Activated T-helper 17 cell treated with anti-CD3 and anti-CD28 coated beads, Interleukin-2, amount 50 U/mL, for 72 hours (primary cell): ENCODE data around the gene CLMN. TPM values are rescaled to one million over a fixed set of nuclear protein-coding genes. Genes with fewer than 3 reads are reported as not detected.

Experiments used
- ATAC-seq: fragments of 150-1000 bp; cut with Tn5 transposase; replicated peaks from 2 replicates; pipeline ENCODE4 v1.10.0; 2021; ENCODE audit warnings: mild to moderate bottlenecking, moderate library complexity
- H3K27ac Mint-ChIP-seq: one replicate; pipeline ENCODE4 v1.8.0; 2022; ENCODE audit warnings: mixed read lengths
- H3K27me3 Mint-ChIP-seq: one replicate; pipeline ENCODE4 v1.8.0; 2022; ENCODE audit warnings: mixed read lengths
- H3K36me3 Mint-ChIP-seq: one replicate; pipeline ENCODE4 v1.8.0; 2022; ENCODE audit warnings: low read depth, mild to moderate bottlenecking, mixed read lengths
- H3K4me1 Mint-ChIP-seq: one replicate; pipeline ENCODE4 v1.8.0; 2022; ENCODE audit warnings: mixed read lengths
- H3K4me3 Mint-ChIP-seq: one replicate; pipeline ENCODE4 v1.8.0; 2022; ENCODE audit warnings: mild to moderate bottlenecking, mixed read lengths
- H3K9me3 Mint-ChIP-seq: one replicate; pipeline ENCODE4 v1.8.0; 2022; ENCODE audit warnings: mixed read lengths
- total RNA-seq, 2 donors: library from RNA; stranded (reverse); gene quantifications; one replicate each; pipeline ENCODE4 v1.2.3, GENCODE V29; 2022

CLMN gene
- total RNA-seq, 2 donors from 2014 or later: 0.95 to 5.3 TPM

- Mint-ChIP-seq H3K27me3 (no peaks in the 10 kb centered on the region), H3K4me1 (no peaks in the 10 kb centered on the region), H3K36me3 (no peaks in the 10 kb centered on the region), H3K9me3 (peaks cover 9% of the 10 kb centered on the region), H3K27ac (no peak overlapping the region), H3K4me3 (no peak overlapping the region)
- ATAC-seq: no peak
Measured at GRCh38 chr14:95165517-95165916, 154.2 kb downstream of the CLMN start.

- no peak overlapping the region for H3K27ac Mint-ChIP-seq
- no peaks in the 10 kb centered on the region for H3K4me1 Mint-ChIP-seq
- H3K9me3 Mint-ChIP-seq: peaks cover 9% of the 10 kb centered on the region
- no peaks in the 10 kb centered on the region for H3K36me3 Mint-ChIP-seq
- no peaks in the 10 kb centered on the region for H3K27me3 Mint-ChIP-seq
- ATAC-seq: no peak
- no peak overlapping the region for H3K4me3 Mint-ChIP-seq
Measured at GRCh38 chr14:95164506-95164905, 155.2 kb downstream of the CLMN start.

- Mint-ChIP-seq H3K27ac (no peak overlapping the region), H3K27me3 (no peaks in the 10 kb centered on the region), H3K36me3 (no peaks in the 10 kb centered on the region), H3K9me3 (peaks cover 9% of the 10 kb centered on the region), H3K4me1 (no peaks in the 10 kb centered on the region), H3K4me3 (no peak overlapping the region)
- no peak for ATAC-seq
Measured at GRCh38 chr14:95163666-95164065, 156.0 kb downstream of the CLMN start.

GRCh38 chr14:95163132-95163531 lies 156.6 kb downstream of the CLMN start:
- H3K9me3 Mint-ChIP-seq: peaks cover 9% of the 10 kb centered on the region
- H3K36me3 Mint-ChIP-seq: no peaks in the 10 kb centered on the region
- no peak overlapping the region for H3K27ac Mint-ChIP-seq
- no peak for ATAC-seq
- H3K27me3 Mint-ChIP-seq: no peaks in the 10 kb centered on the region
- peaks cover under 1% of the 10 kb centered on the region for H3K4me1 Mint-ChIP-seq
- no peak overlapping the region for H3K4me3 Mint-ChIP-seq

GRCh38 chr14:95162641-95163040 lies 157.1 kb downstream of the CLMN start:
- H3K36me3 Mint-ChIP-seq: no peaks in the 10 kb centered on the region
- H3K4me1 Mint-ChIP-seq: peaks cover 3% of the 10 kb centered on the region
- H3K27ac Mint-ChIP-seq: no peak overlapping the region
- peaks cover 9% of the 10 kb centered on the region for H3K9me3 Mint-ChIP-seq
- no peak for ATAC-seq
- H3K27me3 Mint-ChIP-seq: no peaks in the 10 kb centered on the region
- no peak overlapping the region for H3K4me3 Mint-ChIP-seq

GRCh38 chr14:95157327-95158189 lies 162.2 kb downstream of the CLMN start, which contains the start of gene DICER1:
DICER1 (minus strand) TSS chr14:95157529; CDS start chr14:95133458, 24,071 bp downstream.
- H3K36me3 Mint-ChIP-seq: no peaks in the 10 kb centered on the region
- H3K27ac Mint-ChIP-seq: peak within 1 kb of the TSS; percentile 95
- H3K4me1 Mint-ChIP-seq: peaks cover 27% of the 10 kb centered on the region
- no peaks in the 10 kb centered on the region for H3K27me3 Mint-ChIP-seq
- no peaks in the 10 kb centered on the region for H3K9me3 Mint-ChIP-seq
- ATAC-seq: peak; percentile 87
- peak within 1 kb of the TSS; percentile 91 for H3K4me3 Mint-ChIP-seq

- no peak overlapping the region for H3K27ac Mint-ChIP-seq
- no peaks in the 10 kb centered on the region for H3K9me3 Mint-ChIP-seq
- no peaks in the 10 kb centered on the region for H3K27me3 Mint-ChIP-seq
- no peaks in the 10 kb centered on the region for H3K36me3 Mint-ChIP-seq
- H3K4me3 Mint-ChIP-seq: peak overlapping the region; percentile 91
- ATAC-seq: peak; percentile 43
- peaks cover 28% of the 10 kb centered on the region for H3K4me1 Mint-ChIP-seq
Measured at GRCh38 chr14:95157048-95157326, 162.7 kb downstream of the CLMN start.

GRCh38 chr14:95156161-95157047 lies 163.3 kb downstream of the CLMN start:
- H3K36me3 Mint-ChIP-seq: no peaks in the 10 kb centered on the region
- no peaks in the 10 kb centered on the region for H3K27me3 Mint-ChIP-seq
- H3K4me1 Mint-ChIP-seq: peaks cover 33% of the 10 kb centered on the region
- H3K27ac Mint-ChIP-seq: peak overlapping the region; percentile 87
- ATAC-seq: peak; percentile 45
- peak overlapping the region; percentile 87 for H3K4me3 Mint-ChIP-seq
- H3K9me3 Mint-ChIP-seq: no peaks in the 10 kb centered on the region

- no peaks in the 10 kb centered on the region for H3K27me3 Mint-ChIP-seq
- H3K4me3 Mint-ChIP-seq: peak overlapping the region; percentile 87
- ATAC-seq: no peak
- H3K27ac Mint-ChIP-seq: peak overlapping the region; percentile 87
- H3K9me3 Mint-ChIP-seq: no peaks in the 10 kb centered on the region
- H3K4me1 Mint-ChIP-seq: peaks cover 39% of the 10 kb centered on the region
- H3K36me3 Mint-ChIP-seq: no peaks in the 10 kb centered on the region
Measured at GRCh38 chr14:95155045-95155444, 164.7 kb downstream of the CLMN start.

GRCh38 chr14:95153866-95154265 lies 165.8 kb downstream of the CLMN start:
- no peak overlapping the region for H3K27ac Mint-ChIP-seq
- no peaks in the 10 kb centered on the region for H3K9me3 Mint-ChIP-seq
- H3K4me3 Mint-ChIP-seq: peak overlapping the region; percentile 87
- no peak for ATAC-seq
- H3K27me3 Mint-ChIP-seq: no peaks in the 10 kb centered on the region
- H3K4me1 Mint-ChIP-seq: peaks cover 43% of the 10 kb centered on the region
- H3K36me3 Mint-ChIP-seq: no peaks in the 10 kb centered on the region

GRCh38 chr14:95151561-95151960 lies 168.1 kb downstream of the CLMN start:
- Mint-ChIP-seq H3K36me3 (peaks cover 12% of the 10 kb centered on the region), H3K4me1 (peaks cover 56% of the 10 kb centered on the region), H3K9me3 (no peaks in the 10 kb centered on the region), H3K27me3 (no peaks in the 10 kb centered on the region), H3K27ac (no peak overlapping the region), H3K4me3 (no peak overlapping the region)
- no peak for ATAC-seq

GRCh38 chr14:95150910-95151309 lies 168.8 kb downstream of the CLMN start:
- Mint-ChIP-seq H3K27ac (no peak overlapping the region), H3K36me3 (peaks cover 18% of the 10 kb centered on the region), H3K4me3 (no peak overlapping the region), H3K27me3 (no peaks in the 10 kb centered on the region), H3K9me3 (peaks cover 1% of the 10 kb centered on the region), H3K4me1 (peaks cover 58% of the 10 kb centered on the region)
- ATAC-seq: peak; percentile 46

GRCh38 chr14:95149441-95149840 lies 170.3 kb downstream of the CLMN start:
- no peak for ATAC-seq
- H3K9me3 Mint-ChIP-seq: peaks cover 3% of the 10 kb centered on the region
- no peak overlapping the region for H3K4me3 Mint-ChIP-seq
- H3K4me1 Mint-ChIP-seq: peaks cover 46% of the 10 kb centered on the region
- H3K36me3 Mint-ChIP-seq: peaks cover 21% of the 10 kb centered on the region
- H3K27ac Mint-ChIP-seq: no peak overlapping the region
- no peaks in the 10 kb centered on the region for H3K27me3 Mint-ChIP-seq

- Mint-ChIP-seq H3K4me1 (peaks cover 34% of the 10 kb centered on the region), H3K27ac (no peak overlapping the region), H3K4me3 (no peak overlapping the region), H3K36me3 (peaks cover 21% of the 10 kb centered on the region), H3K27me3 (no peaks in the 10 kb centered on the region), H3K9me3 (peaks cover 3% of the 10 kb centered on the region)
- no peak for ATAC-seq
Measured at GRCh38 chr14:95147597-95147996, 172.1 kb downstream of the CLMN start.
